ENCODE results near the gene AEBP1.

AEBP1 gene

DNA sequence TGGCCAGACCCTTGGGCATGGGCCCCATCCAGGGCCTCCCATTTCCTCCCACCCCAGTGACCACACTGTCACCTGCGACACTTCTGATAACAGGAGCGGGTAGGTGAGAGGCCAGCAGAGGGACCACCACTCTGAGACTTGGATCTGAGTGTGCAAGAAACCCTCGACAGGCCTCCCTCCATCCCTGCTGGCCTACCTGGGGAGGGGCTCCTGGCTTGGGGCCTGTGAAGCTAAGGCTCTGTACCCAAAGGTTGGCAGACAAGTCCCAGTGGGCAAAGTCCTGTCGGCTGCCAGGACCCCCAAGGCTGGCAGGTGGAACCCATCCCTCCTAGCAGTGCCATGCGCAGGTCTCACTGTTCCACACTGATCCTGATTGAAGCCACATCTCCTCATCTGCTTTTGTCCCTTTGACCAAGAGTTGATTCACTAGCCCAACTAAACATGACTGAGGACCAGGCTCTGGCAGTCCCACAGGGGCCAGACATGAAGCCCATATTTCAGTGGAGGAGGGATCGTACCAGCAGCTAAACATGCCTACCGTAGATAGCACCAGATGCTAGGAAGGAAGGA, 37.6 kb upstream of the AEBP1 start:
- ATAC-seq (peak; percentile 4), DNase-seq (no peak)

DNA sequence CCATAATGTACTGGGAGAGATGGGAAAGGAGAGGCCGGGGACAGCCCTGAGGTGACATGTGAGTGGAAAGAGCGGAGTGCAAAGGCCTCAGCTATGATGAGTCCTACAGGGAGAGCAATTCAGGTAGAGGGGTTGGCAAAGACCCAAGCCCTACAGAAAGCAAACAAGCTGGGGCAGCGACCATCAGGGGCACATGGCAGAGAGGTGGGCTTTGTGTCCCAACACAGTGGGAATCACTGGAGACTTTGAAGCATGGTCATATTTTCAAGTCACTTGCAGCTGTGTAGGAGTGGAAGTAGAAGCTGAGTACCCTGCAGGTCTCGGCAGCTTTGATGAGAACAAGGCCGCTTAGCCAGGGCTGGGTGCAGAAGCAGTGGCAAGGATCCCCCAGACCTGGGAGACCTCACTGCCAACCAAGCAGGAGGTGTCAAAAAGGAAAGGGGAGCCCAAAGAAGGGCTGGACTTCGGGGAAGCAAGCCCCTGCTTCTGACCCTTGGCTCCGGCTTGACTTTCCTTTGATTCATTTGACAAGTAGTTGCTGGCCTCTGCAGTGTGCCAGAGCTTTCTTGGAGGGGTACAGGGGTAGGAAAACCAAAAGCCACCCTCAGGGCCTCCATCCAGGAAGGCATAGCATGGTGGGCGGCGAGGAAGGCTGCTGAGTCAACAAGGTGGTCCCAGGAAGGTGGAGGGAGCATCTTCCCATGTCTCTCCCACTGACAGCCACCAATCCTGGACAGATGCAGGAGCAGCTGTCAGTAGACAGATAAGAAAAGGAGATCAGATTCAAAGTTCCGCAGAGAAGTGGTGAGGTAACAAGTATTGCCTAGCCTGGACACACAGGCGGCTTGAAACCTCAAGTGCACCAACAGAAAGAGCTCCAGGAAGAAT, 36.8 kb upstream of the AEBP1 start:
- DNase-seq (no peak), ATAC-seq (peak; percentile 8)

DNA sequence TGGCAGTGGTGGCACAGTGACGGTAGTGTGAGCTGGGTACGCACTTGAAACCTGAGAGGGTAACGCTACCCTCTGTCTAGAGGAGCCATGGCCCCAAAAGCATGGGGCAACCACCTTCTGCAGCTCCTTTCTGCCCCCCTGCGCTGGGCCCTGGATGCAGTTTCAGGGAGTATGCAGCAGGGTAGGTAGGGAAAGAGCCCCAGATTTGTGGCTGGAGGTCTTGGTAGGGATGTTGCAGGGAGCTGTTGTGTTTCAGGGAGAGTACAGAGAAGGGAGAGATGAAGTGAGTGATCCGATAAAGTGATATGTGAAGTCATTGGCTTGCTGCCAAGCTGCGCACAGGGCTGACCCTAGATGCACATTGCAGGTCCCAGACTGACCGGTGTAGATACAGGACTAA, 36.1 kb upstream of the AEBP1 start:
- DNase-seq (no peak), ATAC-seq (no peak)

DNA sequence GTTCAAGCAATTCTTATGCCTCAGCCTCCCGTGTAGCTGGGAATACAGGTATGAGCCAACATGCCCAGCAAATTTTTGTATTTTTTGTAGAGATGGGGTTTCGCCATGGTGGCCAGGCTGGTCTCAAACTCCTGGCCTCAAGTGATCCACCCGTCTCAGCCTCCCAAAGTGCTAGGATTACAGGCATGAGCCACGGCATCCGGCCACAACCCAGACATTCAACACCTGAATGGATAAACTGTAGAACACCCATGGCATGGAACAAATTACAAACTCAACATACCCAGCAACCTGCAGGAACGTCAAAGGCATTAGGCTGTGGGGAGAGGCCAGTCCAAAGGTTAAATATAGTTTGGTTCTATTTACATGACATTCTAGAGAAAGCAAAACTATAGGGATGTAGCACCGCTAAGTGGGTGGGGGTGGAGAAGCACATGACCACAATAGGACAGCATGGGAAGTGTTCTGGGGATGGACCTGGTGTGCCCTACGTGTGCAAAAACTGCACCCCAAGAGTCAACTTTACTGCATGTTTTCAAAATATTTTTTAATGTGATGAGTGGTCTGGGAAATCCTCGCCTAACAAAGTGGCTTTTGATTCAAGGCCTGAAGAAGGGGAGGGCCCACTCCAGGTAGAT, 32.3 kb upstream of the AEBP1 start:
- ATAC-seq: no peak

DNA sequence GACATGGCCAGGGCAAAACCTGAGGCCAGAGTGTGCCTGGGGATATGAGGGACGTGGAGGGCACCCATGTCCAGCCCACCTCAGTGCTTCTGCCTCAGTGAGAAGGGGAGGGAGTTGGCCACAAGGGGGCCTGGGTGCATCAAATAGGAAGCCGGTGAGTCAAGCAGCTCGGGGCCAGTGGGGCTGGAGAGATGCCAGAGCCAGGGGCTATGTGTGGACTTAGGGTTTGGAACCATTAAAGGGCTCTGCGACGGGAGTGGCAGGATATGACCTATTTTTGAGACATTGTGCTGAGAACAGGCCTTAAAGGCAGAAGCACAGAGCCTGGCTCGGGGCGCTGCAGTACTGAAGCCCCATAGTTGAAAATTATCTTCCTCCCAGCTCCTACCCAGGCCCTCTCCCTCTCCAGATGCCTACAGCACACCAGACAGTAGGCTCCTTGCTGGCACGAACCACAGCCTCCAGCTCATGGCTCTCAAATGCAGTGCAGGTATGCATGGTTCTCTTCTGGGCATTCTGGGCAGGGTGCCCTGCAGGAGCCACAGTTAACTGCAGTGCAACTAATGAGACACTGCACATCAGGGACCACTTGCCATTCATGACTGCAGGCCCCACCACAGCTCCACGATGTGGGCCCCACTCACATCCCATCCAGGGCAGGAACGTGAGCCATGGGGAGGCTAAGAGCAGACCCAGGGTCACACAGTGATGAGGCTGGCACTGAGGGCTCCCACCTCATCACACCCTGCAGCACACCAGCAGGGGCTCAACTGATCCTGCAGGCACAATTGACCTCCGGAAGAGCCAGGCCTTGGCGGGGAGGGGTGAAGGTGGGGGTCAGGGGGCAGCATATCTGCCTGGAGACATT, 31.5 kb upstream of the AEBP1 start:
- peak; percentile 62 for DNase-seq
- ATAC-seq: no peak

More for the DNA sequence above, 32.3 kb upstream of the AEBP1 start:
- no peak for DNase-seq

- DNase-seq (peak; percentile 63), ATAC-seq (peak; percentile 89)
These were observed 30.3 kb upstream of the AEBP1 start for GRCh38 chr7:44073664-44074348.

- no peak for DNase-seq
- ATAC-seq: peak; percentile 4
These were observed 29.8 kb upstream of the AEBP1 start for GRCh38 chr7:44074349-44074695.

DNA sequence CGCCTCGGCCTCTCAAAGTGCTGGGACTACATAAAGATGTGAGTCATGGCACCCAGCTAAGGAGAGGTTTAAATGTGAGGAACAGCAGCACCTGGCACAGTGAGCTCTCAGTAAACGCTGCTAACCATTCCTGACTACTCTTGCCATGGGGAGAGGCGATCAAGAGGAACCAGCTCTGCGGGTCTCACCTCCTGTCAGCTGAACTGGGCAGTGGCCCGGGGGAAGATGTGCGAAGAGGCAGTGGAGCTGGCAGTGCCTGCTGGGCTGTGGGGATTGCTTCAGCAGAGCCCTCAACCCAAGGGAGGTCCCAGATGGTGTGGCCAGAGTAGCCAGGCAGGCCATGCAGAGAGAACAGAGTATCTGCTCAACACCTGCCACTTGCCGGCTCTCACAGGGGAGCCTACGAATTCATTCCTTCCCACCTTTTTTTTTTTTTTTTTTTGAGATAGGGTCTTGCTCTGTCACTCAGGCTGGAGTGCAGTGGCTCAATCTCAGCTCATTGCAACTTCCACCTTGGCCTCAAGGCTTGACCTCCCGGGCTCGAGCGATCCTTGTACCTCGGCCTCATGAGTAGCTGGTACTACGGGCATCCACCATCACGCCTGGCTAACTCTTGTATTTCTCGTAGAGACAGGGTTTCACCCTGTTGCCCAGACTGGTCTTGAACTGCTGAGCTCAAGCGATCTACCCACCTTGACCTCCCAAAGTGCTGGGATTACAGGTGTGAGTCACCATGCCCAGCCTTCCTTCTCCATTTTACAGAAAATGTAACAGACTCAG, 28.7 kb upstream of the AEBP1 start:
- no peak for DNase-seq
- no peak for ATAC-seq

DNA sequence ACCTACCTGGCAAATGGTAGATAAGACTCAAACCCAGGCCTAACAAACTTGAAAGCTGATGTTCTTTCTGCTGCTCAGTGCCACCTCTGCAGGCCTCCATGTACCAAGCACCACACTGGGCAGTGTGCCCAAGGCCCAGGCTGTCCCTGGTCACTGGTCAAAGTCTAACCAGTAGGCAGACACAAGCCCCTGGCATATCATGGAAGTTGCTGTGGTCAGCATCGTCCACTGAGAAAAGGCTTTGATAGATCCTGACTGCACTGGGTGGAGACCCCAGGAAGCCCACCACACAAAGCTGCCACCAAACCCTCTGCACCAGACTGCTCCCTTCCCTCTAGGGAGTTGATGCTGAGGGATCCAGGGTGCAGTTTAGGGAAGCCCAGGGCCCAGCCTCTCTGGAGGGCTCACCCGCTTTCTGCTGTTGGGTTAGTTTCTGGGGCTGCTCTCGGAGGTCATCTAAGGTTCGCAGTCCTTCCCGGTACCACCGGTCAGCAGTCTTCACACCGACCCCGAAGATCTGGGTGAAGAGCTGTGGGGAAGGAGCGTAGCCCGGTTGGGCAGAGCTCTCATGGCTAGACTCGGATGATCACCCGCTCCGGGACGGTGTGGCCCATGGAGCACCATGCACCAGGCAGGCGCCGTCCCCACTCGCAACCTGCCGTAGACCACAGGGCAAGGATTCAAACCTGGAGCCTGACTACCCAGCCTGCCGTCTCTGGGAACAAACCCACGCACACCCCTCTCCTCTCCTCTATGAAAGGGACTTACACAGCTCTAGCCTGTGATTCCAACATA, 27.8 kb upstream of the AEBP1 start:
- DNase-seq (no peak), ATAC-seq (no peak)

- DNase-seq (no peak), ATAC-seq (no peak)
These were observed 27.1 kb upstream of the AEBP1 start for GRCh38 chr7:44077061-44077460.

GRCh38 chr7:44077681-44078091, 26.5 kb upstream of the AEBP1 start:
- no peak for DNase-seq
- no peak for ATAC-seq

DNA sequence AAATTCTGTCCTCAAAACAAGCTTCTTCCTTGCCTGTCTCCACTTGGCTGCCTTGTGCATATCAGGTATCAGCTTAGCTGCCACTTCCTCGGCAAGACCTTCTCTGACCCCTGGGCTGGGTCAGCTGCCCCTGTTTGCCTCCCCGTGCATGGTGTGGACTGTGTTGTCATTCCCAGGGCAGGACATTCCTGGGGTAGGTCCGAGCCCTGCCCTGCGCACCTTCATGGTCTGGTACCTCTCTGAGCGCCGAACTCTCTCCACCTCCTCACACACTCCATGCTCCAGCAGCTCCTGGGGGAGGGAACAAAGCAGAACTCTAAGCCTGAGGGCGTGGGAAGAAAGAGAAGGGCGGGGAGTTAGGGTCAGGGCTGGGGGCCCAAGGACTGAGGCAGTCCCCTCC, 25.6 kb upstream of the AEBP1 start:
- no peak for DNase-seq
- ATAC-seq: no peak

DNA sequence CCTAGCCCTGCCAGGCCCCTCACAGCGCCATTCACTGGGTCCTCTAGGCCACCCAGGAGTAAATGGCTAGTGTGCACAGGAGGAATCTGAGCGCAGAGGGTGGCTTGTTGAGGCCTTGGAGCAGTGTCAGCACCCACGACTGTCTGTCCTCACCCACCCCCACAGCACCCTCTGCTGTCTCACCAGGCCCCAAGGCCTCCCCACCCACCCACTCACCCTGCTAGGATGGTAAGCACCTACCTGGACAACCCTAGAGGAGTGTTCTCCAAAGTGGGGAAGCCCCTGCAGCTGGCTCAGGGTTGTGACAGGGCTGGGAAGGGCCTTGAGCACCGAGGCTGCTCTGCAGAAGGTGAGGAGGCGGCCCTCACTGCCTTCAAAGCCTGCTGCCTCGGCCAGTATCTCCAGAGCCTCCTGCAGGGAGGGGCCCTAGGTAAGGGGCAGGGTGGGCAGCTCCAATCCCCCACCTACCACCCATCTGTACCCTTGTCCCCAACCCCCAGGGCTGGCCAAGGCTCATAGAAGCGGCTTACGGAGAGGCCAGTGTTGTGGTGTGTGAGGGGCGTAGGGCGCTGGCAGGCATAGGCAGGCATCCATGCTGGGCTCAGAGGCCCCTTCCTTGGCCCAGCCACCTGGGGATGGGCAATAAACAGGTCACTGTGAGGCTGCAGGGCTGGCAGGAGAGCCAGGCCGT, 24.7 kb upstream of the AEBP1 start:
- DNase-seq: no peak
- no peak for ATAC-seq

DNA sequence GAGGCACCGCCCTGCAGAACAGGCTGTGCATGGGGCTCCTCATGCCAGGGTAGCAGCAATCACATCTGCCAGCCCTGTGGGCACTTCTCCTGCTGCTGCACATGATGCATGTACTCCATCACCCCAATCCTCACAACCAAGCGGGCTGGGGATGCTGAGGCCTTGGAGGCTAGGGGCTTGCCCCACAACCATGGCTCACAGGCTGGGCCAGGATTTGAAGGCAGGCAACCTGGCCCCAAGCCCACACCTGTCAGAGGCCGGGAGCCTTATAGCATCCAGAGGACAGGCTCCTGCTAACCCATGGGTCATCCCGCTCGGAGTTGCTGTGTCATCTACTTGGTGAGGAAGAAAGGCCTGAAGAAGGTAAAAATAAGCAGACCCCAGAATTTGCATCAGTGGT, 24.0 kb upstream of the AEBP1 start:
- DNase-seq (no peak), ATAC-seq (no peak)

GRCh38 chr7:44080686-44081265, 23.4 kb upstream of the AEBP1 start:
- DNase-seq (no peak), ATAC-seq (no peak)

GRCh38 chr7:44081266-44081748, 22.8 kb upstream of the AEBP1 start:
- DNase-seq: peak; percentile 39
- no peak for ATAC-seq

GRCh38 chr7:44082541-44083207, 21.5 kb upstream of the AEBP1 start:
- DNase-seq (peak; percentile 98), ATAC-seq (peak; percentile 97)

- DNase-seq (no peak), ATAC-seq (no peak)
These were observed 20.3 kb upstream of the AEBP1 start for GRCh38 chr7:44083796-44084195.

Measured in stimulated activated naive CD8-positive, alpha-beta T cell treated with anti-CD3 and anti-CD28 coated beads, Interleukin-15, Interleukin-2, amounts not matched to agents 100 U/mL and 50 U/mL, for 24 hours (primary cell).